NCI-H82 (cell line): Measurements from ENCODE around the gene MAPK9.

Source experiments
- DNase-seq: peaks from one replicate; lab custom pipeline; 2025; lab: John Stamatoyannopoulos, UW

Gene MAPK9

DNA sequence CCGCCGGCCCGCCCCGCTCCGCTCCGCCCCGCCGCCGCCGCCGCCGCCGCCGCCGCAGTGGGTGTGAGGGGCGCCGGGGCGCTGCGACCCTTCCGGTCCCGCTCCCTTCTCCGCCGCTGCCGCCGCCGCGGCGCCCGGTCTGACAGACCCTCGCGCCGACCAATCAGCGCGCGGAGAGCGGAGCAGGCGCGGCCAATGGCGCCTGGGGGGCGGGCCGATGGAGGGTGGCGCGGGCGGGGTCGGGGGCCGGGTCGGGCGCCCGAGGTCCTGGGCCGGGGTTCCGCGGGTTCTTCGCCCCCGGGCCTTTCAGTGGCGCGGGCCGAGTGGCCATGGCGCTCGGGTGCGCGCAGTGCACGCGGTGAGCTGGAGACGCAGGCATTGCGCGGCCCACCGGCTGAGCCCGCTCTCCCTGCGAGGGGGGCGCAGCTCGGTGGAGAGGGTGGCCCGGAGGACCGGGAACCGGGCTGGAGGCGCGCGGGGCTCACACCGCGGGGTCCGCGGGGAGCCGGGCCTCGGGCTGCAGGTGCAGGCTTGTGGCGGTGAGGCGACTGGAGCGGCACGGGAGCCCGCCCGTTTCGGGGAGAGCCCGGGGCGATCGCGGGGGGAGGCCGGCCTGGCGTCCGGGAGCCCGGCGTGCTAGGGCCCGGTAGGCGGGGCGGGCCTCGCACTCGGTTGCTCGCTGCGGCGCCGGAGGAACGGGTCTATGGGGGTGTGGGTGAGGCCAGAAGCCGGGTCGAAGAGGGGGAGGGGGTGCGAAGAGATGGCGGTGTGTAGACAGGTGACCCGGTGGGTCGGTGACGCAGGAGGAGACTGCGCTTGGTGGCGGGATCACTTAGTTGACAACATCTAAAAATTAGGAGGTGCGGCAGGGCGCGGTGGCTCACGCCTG is at the start of gene MAPK9:
Gene MAPK9, minus strand, starts transcription at position 141 of the 889 bp plus-strand sequence. CDS start 11,522 bp downstream, outside the sequence.
- peak; percentile 88 for DNase-seq

- no peak for DNase-seq
Measured at GRCh38 chr5:180341595-180341994, 49.7 kb upstream of the MAPK9 start.

- DNase-seq = no peak
Measured at GRCh38 chr5:180340856-180341255, 49.0 kb upstream of the MAPK9 start.

DNA sequence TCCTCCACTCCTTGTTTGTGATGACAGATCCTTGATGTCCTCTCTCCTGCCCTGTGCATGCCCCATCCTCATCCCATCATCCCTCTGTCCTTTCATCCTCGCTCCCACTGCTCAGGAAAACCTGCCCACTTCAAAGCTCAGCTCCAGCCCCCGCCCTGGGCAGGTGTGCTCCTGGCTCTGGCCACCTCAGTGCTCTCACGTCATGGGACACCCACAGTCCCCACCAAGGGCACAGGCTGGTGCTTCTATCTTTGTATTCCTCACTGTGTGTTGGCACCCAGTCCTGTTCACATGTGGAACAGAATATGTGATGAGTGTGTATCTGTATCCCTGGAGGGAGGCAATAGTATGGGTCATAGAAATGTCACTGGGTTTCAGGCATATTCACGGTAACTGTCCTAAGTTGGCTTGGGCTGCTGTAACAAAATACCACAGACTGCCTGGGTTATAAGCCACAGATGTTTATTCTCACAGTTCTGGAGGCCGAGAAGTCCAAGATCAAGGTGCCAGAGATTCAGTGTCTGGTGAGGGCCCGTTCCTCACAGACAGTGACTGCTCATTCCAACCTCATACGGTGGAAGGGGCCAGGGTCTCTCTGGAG is 47.8 kb upstream of the MAPK9 start:
- DNase-seq = no peak

GRCh38 chr5:180338001-180338707 is 46.3 kb upstream of the MAPK9 start:
- no peak for DNase-seq

GRCh38 chr5:180336234-180337020 is 44.5 kb upstream of the MAPK9 start:
- DNase-seq = no peak

GRCh38 chr5:180335614-180336233 is 43.8 kb upstream of the MAPK9 start:
- no peak for DNase-seq

DNA sequence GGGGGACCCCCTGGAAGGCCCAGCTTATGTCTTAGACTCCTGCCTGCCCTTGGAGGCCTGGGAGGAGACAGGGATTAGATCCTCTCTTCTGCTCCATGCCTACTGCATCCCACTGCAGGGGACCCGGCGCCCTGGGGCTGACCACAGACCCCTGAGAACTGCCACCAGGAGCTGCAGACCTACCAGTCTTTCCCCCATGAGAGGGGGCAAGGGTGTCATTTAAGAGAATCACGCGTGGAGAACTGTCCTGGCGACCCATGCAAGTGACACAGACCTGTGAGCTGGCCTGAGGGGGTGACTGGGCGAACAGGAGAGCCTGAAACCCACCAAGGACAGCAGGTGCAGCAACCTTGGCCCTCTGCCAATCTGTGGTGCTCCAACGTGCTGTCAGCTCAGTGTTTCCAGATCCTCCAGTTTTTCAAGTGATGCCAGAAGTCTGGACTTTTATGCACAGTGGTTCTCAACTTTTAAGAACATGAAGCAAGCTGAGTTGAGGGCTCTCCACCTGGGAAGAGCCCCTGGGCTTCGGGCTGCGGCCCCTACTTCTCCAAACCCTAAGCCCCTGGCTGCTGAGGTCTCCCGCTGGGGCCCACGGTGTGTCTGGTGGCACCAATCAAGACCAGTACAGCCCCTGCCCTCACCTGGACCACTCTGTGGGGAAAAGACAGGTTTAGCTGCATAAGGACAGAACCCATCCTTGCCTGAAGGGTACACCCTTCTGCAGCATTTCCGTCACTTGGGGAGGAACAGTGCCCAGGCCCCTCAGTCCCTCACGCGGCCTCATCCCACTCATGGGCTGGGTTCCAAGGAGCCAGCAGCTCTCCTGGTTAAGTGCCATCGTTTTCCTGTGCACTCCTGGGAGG is 43.1 kb upstream of the MAPK9 start:
- no peak for DNase-seq

DNA sequence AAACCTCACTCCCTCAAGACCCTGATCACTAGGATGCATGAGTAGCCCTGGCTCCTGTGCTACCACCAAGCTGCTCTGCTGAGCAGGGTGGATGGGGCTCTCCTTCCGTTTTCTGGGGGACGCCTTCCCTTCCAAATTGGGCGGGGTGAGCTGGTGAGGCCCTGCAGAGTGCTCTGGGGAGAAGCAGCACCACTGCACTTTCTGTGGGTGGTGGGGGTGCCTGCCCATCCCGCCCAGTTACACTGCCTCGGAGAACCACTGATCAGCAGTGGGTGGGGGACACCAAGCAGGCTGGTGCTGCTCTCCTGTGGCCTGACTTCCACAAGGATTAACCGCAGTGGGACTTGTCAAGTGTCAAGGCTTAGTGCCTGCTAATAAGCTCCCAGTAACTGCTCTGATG is 42.3 kb upstream of the MAPK9 start:
- peak; percentile 20 for DNase-seq

- DNase-seq = no peak
Measured at GRCh38 chr5:180333661-180334060, 41.8 kb upstream of the MAPK9 start.

- DNase-seq = no peak
Measured at GRCh38 chr5:180332861-180333260, 41.0 kb upstream of the MAPK9 start.

GRCh38 chr5:180332051-180332517 is 40.2 kb upstream of the MAPK9 start:
- no peak for DNase-seq

GRCh38 chr5:180331647-180331950 is 39.7 kb upstream of the MAPK9 start:
- peak; percentile 46 for DNase-seq

DNA sequence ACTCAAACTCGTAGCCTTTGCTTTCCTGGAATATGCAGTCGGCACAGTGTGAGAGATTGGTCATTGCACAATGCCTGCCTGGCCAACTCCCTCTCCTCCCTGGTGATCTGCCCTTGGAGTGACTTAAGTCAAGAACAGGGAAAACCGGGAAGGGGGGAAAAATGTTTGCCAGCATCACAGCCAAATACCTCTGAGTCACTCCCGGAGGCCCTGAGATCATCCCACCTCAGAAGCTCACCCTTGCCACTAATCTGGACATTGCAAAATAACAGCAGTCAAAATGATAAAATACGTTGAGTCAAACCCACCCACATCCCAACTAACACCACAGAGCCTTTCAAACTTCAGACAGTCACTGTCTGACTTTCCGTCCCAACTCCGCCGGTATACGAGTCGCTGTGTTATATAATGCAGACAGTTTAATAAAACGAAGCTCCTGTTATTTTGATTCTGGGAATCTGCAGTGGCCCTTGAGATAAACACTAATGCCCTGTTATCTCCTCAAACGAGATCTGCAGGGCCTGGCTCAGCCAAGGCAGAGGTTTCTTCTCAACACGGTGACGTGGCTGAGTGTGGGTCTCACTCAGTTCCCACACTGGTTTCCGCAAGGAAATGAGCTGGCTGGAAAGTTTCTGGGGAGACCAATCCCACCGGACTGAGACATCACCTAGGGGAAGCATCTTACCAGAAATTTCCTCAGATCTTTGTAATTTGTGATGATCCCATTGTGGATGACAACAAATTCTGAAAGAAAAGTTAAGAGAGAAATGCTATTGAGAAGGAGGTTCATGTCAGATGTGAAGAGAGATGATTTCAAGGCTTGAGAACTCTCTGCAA is 39.1 kb upstream of the MAPK9 start:
- no peak for DNase-seq

GRCh38 chr5:180330270-180330648 is 38.4 kb upstream of the MAPK9 start:
- no peak for DNase-seq

- DNase-seq = no peak
Measured at GRCh38 chr5:180329606-180330269, 37.9 kb upstream of the MAPK9 start.

DNA sequence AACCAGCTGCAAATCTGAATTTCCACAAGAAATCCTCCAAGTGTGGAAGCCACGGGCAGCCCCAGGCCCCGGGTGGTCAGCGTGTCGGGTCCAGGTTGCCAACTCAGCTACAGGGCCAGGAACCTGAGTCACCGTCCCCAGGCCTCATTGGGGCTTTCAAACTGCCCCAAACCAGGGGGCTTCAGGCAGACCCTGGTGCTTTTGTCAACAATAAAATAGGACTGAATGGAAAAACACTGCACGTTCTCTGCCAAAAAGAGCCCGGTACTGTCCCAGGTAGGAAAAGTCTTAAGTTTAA is 37.2 kb upstream of the MAPK9 start:
- DNase-seq = no peak

DNA sequence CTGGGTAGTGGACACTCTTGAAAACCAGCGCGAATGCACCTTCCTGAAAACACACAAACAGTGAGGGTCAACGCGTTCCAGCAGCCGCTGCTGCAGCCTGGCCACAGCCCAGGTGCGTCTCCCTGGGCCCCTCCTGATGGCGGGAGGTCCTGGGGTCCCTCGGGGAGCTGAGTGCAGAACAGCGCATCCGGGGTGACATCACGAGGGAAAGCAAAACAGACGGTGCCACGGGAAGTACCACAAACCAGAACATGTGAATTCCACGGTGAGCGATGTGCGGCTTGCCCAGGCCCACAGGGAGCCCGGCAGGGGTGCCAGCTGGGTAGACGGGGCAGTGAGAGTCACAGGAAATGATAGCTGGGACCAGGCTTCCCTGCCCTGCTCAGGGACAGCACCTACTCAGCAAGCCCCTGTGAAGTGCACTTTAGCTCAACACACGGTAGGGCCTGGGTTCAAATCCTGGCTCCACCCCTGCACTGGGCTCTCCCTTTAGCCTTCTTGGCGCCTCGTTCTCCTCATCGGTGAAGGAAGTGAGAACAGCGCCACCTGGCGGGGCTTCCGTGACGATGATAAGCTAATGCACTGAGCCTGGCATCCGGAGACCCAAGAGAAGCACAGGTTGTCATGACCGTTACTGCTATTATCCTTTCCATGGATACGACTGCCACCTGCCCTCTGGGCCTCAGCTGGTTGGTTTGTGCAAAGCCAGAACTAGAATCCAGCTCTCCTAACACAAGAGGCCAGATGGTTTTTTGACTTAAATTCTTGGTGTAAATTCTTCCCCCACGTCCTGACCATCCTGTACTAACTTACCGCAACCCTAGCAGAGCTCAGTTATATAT is 36.6 kb upstream of the MAPK9 start:
- DNase-seq = peak; percentile 90
